OCI-LY1 (cell line): ENCODE measurements around the gene FBN1.

Experiments used
- H2AFZ ChIP-seq: fragments of 200-600 bp; sonication (generic), shearing (Covaris generic); 2 replicates; pipeline ENCODE4 v1.6.0; 2014; ENCODE audit warnings: antibody characterized with exemption, mild to moderate bottlenecking, low read length
- H3F3A ChIP-seq: fragments of 200-600 bp; sonication (generic), shearing (Covaris generic); 2 replicates; pipeline ENCODE4 v1.6.0; 2014; ENCODE audit warnings: mild to moderate bottlenecking, antibody characterized with exemption, low read length, moderate library complexity; ENCODE audit not compliant: insufficient read depth
- H3K27ac ChIP-seq: fragments of 200-600 bp; sonication (generic); 2 replicates; pipeline ENCODE4 v1.5.1; 2014; ENCODE audit warnings: low read length, mixed run types, mild to moderate bottlenecking, low read depth; ENCODE audit not compliant: poor library complexity, severe bottlenecking
- H3K27me3 ChIP-seq: fragments of 200-600 bp; sonication (generic); 2 replicates; pipeline ENCODE4 v1.6.0; 2014; ENCODE audit warnings: antibody characterized with exemption, mild to moderate bottlenecking, low read length, moderate library complexity; ENCODE audit not compliant: insufficient read depth
- H3K36me3 ChIP-seq: fragments of 200-600 bp; sonication (generic); 2 replicates; pipeline ENCODE4 v1.6.1; 2014; ENCODE audit warnings: mild to moderate bottlenecking, antibody characterized with exemption, low read length, moderate library complexity, mixed read lengths; ENCODE audit not compliant: insufficient read depth
- H3K4me1 ChIP-seq: fragments of 200-600 bp; sonication (generic); 2 replicates; pipeline ENCODE4 v1.5.1; 2014; ENCODE audit warnings: mild to moderate bottlenecking, low read length, moderate library complexity; ENCODE audit not compliant: insufficient read depth, severe bottlenecking
- H3K4me2 ChIP-seq: fragments of 200-600 bp; sonication (generic), shearing (Covaris generic); 2 replicates; pipeline ENCODE4 v1.6.1; 2014; ENCODE audit warnings: low read length
- H3K4me3 ChIP-seq: fragments of 200-600 bp; sonication (generic); 2 replicates; pipeline ENCODE4 v1.5.1; 2014; ENCODE audit warnings: low read length, low read depth, mild to moderate bottlenecking, mixed read lengths; ENCODE audit not compliant: poor library complexity, severe bottlenecking
- H3K79me2 ChIP-seq: fragments of 200-600 bp; shearing (Covaris generic); 2 replicates; pipeline ENCODE4 v1.6.1; 2016; ENCODE audit warnings: mixed run types, low read length, mixed read lengths; ENCODE audit not compliant: insufficient read depth
- H3K9ac ChIP-seq: fragments of 200-600 bp; sonication (generic), shearing (Covaris generic); 2 replicates; pipeline ENCODE4 v1.6.1; 2014; ENCODE audit warnings: mild to moderate bottlenecking, low read length, mixed read lengths
- H3K9me2 ChIP-seq: fragments of 200-600 bp; sonication (generic), shearing (Covaris generic); 2 replicates; pipeline ENCODE4 v1.6.1; 2014; ENCODE audit warnings: low read depth, mild to moderate bottlenecking, low read length, mixed read lengths
- H3K9me3 ChIP-seq: fragments of 200-600 bp; shearing (Covaris generic); 2 replicates; pipeline ENCODE4 v1.6.1; 2014; ENCODE audit warnings: low read length, mixed read lengths
- H4K20me1 ChIP-seq: fragments of 200-600 bp; sonication (generic), shearing (Covaris generic); 2 replicates; pipeline ENCODE4 v1.6.0; 2016; ENCODE audit warnings: mild to moderate bottlenecking, low read length; ENCODE audit not compliant: insufficient read depth
- EZH2 ChIP-seq: fragments of 200-600 bp; sonication (generic), shearing (Covaris generic); IDR thresholded peaks from 2 replicates; pipeline ENCODE4 v1.8.0; 2017; ENCODE audit warnings: borderline replicate concordance, mixed run types, mild to moderate bottlenecking, antibody characterized with exemption, low read length, moderate library complexity, mixed read lengths
- TF ChIP-seq, protein P1 (sequence below): fragments of 200-600 bp; sonication (generic), shearing (Covaris generic); IDR thresholded peaks from 2 replicates; pipeline ENCODE4 v1.5.1; 2017; ENCODE audit warnings: mild to moderate bottlenecking, antibody characterized with exemption, low read length, moderate library complexity, mixed read lengths

FBN1 gene

DNA sequence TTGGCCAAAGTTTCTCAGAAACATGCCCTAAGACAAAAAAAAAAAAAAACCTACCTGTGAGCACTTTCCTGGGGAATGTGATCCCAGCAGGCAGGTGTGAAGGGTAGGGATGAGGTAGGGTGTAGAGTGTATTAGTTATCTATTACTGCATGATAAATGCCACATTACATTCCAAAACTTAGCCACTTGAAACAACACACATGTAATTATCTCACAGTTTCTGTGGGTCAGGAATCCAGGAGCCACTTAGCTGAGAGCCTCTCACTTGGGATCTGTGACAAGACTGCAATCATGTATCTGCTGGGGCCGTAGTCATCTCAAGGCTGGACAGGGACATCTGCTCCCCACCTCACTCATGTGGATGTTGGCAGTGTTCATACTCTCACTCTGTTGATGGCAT is 18.9 kb upstream of the FBN1 start:
- Histone ChIP-seq H4K20me1 (no peaks in the 10 kb centered on the region), H3F3A (no peaks in the 10 kb centered on the region), H3K4me2 (no peak overlapping the region), H3K27ac (no peak overlapping the region), H2AFZ (no peak overlapping the region), H3K9me3 (no peaks in the 10 kb centered on the region), H3K4me1 (no peaks in the 10 kb centered on the region), H3K9me2 (no peaks in the 10 kb centered on the region), H3K9ac (no peak overlapping the region), H3K27me3 (no peaks in the 10 kb centered on the region), H3K79me2 (no peaks in the 10 kb centered on the region), H3K36me3 (no peaks in the 10 kb centered on the region), H3K4me3 (no peak overlapping the region)
- TF ChIP-seq, protein P1, sequence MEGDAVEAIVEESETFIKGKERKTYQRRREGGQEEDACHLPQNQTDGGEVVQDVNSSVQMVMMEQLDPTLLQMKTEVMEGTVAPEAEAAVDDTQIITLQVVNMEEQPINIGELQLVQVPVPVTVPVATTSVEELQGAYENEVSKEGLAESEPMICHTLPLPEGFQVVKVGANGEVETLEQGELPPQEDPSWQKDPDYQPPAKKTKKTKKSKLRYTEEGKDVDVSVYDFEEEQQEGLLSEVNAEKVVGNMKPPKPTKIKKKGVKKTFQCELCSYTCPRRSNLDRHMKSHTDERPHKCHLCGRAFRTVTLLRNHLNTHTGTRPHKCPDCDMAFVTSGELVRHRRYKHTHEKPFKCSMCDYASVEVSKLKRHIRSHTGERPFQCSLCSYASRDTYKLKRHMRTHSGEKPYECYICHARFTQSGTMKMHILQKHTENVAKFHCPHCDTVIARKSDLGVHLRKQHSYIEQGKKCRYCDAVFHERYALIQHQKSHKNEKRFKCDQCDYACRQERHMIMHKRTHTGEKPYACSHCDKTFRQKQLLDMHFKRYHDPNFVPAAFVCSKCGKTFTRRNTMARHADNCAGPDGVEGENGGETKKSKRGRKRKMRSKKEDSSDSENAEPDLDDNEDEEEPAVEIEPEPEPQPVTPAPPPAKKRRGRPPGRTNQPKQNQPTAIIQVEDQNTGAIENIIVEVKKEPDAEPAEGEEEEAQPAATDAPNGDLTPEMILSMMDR, result no peak
- TF ChIP-seq EZH2, result no peak

DNA sequence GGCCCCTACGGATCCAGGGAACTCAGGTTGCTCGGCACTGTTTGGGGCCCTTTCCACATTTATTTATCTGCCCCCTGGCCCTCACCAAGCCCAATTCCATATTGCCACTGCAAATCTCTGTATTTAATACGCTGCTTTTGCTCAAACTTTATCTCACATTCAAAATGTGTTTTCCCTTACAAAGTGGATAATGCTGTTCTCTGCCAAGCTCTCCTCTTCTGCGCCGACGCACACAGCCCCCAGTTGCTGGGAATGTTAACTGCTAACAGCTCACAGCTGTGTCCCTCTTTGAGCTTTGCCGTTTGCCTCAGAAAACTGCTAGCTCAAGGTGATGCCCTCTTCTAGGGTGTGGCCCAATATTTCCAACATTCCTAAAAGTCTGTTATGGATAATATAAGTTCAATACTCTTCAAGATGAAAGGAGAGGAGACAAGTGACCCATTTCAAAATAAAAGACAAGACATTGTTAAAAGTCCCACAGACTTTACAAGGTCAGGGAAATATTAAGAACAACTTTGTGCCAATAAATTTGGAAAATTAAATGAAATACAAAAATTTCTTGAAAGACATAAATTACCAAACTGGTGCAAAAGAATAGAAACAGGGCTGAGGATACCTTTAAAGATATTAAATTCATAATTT is 12.6 kb upstream of the FBN1 start:
- Histone ChIP-seq H3K79me2 (no peaks in the 10 kb centered on the region), H3K9me3 (no peaks in the 10 kb centered on the region), H3K27ac (no peak overlapping the region), H3K4me2 (no peak overlapping the region), H3K4me1 (no peaks in the 10 kb centered on the region), H3K27me3 (no peaks in the 10 kb centered on the region), H3K4me3 (no peak overlapping the region), H3K36me3 (no peaks in the 10 kb centered on the region), H2AFZ (no peak overlapping the region), H3K9me2 (no peaks in the 10 kb centered on the region), H3F3A (no peaks in the 10 kb centered on the region), H4K20me1 (no peaks in the 10 kb centered on the region), H3K9ac (no peak overlapping the region)
- TF ChIP-seq EZH2, result no peak
- TF ChIP-seq, protein P1, result no peak

DNA sequence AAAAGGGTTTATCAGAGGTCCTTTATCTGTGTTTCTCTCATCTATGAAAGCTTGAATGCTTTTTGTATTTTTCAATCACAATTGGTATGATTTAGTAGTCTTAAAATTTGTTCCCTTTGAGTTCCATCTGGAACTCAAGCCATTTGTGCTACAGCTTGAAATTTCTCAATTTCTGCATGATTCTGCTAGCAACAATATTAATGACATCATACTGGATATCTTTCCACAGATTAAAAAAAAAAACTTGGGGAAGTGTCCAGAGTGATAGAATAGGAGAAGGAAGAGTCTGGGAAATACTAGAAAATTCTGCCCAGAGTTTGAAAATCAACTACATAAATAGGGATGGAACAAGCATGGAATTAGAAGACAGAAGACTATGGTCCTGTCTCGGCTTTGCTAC is 9.3 kb upstream of the FBN1 start:
- Histone ChIP-seq H3K79me2 (no peaks in the 10 kb centered on the region), H2AFZ (no peak overlapping the region), H3K27ac (no peak overlapping the region), H3K9me3 (no peaks in the 10 kb centered on the region), H3K4me1 (no peaks in the 10 kb centered on the region), H3K4me3 (no peak overlapping the region), H3K9ac (no peak overlapping the region), H4K20me1 (no peaks in the 10 kb centered on the region), H3K9me2 (no peaks in the 10 kb centered on the region), H3K4me2 (no peak overlapping the region), H3K27me3 (no peaks in the 10 kb centered on the region), H3K36me3 (no peaks in the 10 kb centered on the region), H3F3A (no peaks in the 10 kb centered on the region)
- TF ChIP-seq, protein P1, result no peak
- TF ChIP-seq EZH2, result no peak
